ENCODE results near the gene FBXL16.

GRCh38 chr16:717450-718245 lies 12.0 kb upstream of the FBXL16 start:
- TF ChIP-seq CTCF (IDR thresholded peaks at IDR 0.05; ENCODE audit: low read depth, low read length, missing input control) (no peak), REST (IDR thresholded peaks at IDR 0.05) (no peak), RXRA (IDR thresholded peaks at IDR 0.05) (no peak), EGR1 (IDR thresholded peaks at IDR 0.05; ENCODE audit: low read depth in 2 of 2) (no peak), JUND (IDR thresholded peaks at IDR 0.05) (no peak), GABPA (IDR thresholded peaks at IDR 0.05 in 1 of 2, conservative IDR thresholded peaks at IDR 0.05 in 1 of 2) (no peak), FOXA1 (IDR thresholded peaks at IDR 0.05) (no peak), ATF3 (IDR thresholded peaks at IDR 0.05) (no peak), MAX (IDR thresholded peaks at IDR 0.05) (no peak), RAD21 (IDR thresholded peaks at IDR 0.05) (no peak), HNF4A (conservative IDR thresholded peaks at IDR 0.05) (no peak), TAF1 (conservative IDR thresholded peaks at IDR 0.05) (no peak), SP1 (IDR thresholded peaks at IDR 0.05) (no peak), YY1 (IDR thresholded peaks at IDR 0.05) (no peak)

All from liver (tissue), 3 donors.